Lung (tissue), 12 donors: ENCODE measurements around the gene MYO9A. TPM values are rescaled to one million over a fixed set of nuclear protein-coding genes. Genes with fewer than 3 reads are reported as not detected.

Experiments used
- ATAC-seq: fragments of 200-7000 bp; cut with Tn5 transposase; one replicate; pipeline ENCODE4 v1.9.1; 2020; ENCODE audit warnings: moderate number of reproducible peaks; ENCODE audit not compliant: insufficient read depth, low FRiP score
- DNase-seq, 3 donors: peaks; one replicate each; pipeline ENCODE4 v3.0.0-alpha.2; 2013 to 2017
- H3K27ac ChIP-seq, 2 donors: one replicate each; pipeline ENCODE4 v1.5.1; 2013; ENCODE audit warnings: mild to moderate bottlenecking in 2 of 2, moderate library complexity in 2 of 2, control low read depth in 1 of 2, inconsistent platforms in 1 of 2, low read depth in 1 of 2, low read length in 1 of 2
- H3K27me3 ChIP-seq, 3 donors: one replicate each; pipeline ENCODE4 v1.5.1; 2013; ENCODE audit warnings: low read length in 2 of 3; ENCODE audit not compliant: control insufficient read depth in 3 of 3, insufficient read depth in 3 of 3
- H3K36me3 ChIP-seq, 4 donors: one replicate each; pipeline ENCODE4 v1.5.1; 2013; ENCODE audit warnings: low read length in 4 of 4, mild to moderate bottlenecking in 1 of 4, moderate library complexity in 1 of 4; ENCODE audit not compliant: control insufficient read depth in 4 of 4, insufficient read depth in 4 of 4
- H3K4me1 ChIP-seq, 5 donors: one replicate each; pipeline ENCODE4 v1.5.1; 2013; ENCODE audit warnings: low read length in 5 of 5, mild to moderate bottlenecking in 2 of 5, moderate library complexity in 1 of 5; ENCODE audit not compliant: control insufficient read depth in 5 of 5, insufficient read depth in 5 of 5
- H3K4me3 ChIP-seq: one replicate; pipeline ENCODE4 v1.5.1; 2013; ENCODE audit warnings: mild to moderate bottlenecking, control low read depth, moderate library complexity
- H3K9ac ChIP-seq, 2 donors: one replicate each; pipeline ENCODE4 v1.5.1; 2013; ENCODE audit warnings: low read length in 2 of 2, control low read depth in 1 of 2; ENCODE audit not compliant: insufficient read depth in 1 of 2
- H3K9me3 ChIP-seq, 4 donors: one replicate each; pipeline ENCODE4 v1.5.1; 2013; ENCODE audit warnings: low read length in 3 of 4, mild to moderate bottlenecking in 1 of 4, moderate library complexity in 1 of 4; ENCODE audit not compliant: control insufficient read depth in 4 of 4, insufficient read depth in 3 of 4
- CTCF ChIP-seq: IDR thresholded peaks from 2 replicates; pipeline ENCODE4 v1.5.1; 2012; ENCODE audit warnings: mild to moderate bottlenecking; ENCODE audit errors: control extremely low read depth, extremely low read depth
- WGBS, 2 donors: extraction: QIAGEN DNeasy Blood & Tissue Kit; methylation state at CpG; one replicate each; pipeline ENCODE4 v1.1.7; 2013; 5-methylcytosine and 5-hydroxymethylcytosine counted together
- polyA plus RNA-seq, 2 donors: library from polyadenylated mRNA; stranded (reverse); fragments of 200-250 nt; gene quantifications; one replicate each; pipeline ENCODE4 v1.2.1, GENCODE V29; 2013
- total RNA-seq, 2 donors: library from RNA; depleted of rRNA in 1 of 2; stranded (reverse); fragments of >200 nt in 1 of 2; gene quantifications; one replicate each; pipeline ENCODE4 v1.2.1, GENCODE V29; 2014 to 2021
- donor health status: control.
- donor health status: control.
- donor health status: Bipolar disorder and iron deficiency.
- donor health status: healthy.
- donor health status: DM: yes; HTN: yes; CAD: no.

The MYO9A gene
- total and polyA plus RNA-seq, 4 donors, result 4.5 to 173 (median 34.4) TPM

- no peak for TF ChIP-seq CTCF
- H3K4me3 ChIP-seq, result no peak overlapping the region
- no peak for DNase-seq
- WGBS, 2 donors, result 79 to 84% methylated on average over 4 of the region's 4 CpGs
- no peak for ATAC-seq
- H3K27ac ChIP-seq, result no peak overlapping the region
- H3K36me3 ChIP-seq, result peaks cover 0 to 6% (median 0%) of the 10 kb centered on the region in 4 donors
- no peak overlapping the region for H3K9ac ChIP-seq
- H3K27me3 ChIP-seq, result no peaks in the 10 kb centered on the region
- no peaks in the 10 kb centered on the region for H3K9me3 ChIP-seq
- peaks cover 0 to 20% (median 10%) of the 10 kb centered on the region in 5 donors for H3K4me1 ChIP-seq
Observed at GRCh38 chr15:72136170-72137051, 18.5 kb upstream of the MYO9A start.

- TF ChIP-seq CTCF, result no peak
- DNase-seq (no peak), ATAC-seq (no peak)
- H3K9ac ChIP-seq, result no peak overlapping the region
- no peaks in the 10 kb centered on the region for H3K9me3 ChIP-seq
- 49 to 61% methylated on average over 2 of the region's 2 CpGs for WGBS, 2 donors
- no peak overlapping the region for H3K4me3 ChIP-seq
- peaks cover 0 to 6% (median 0%) of the 10 kb centered on the region in 4 donors for H3K36me3 ChIP-seq
- peaks cover 0 to 20% (median 8%) of the 10 kb centered on the region in 5 donors for H3K4me1 ChIP-seq
- no peaks in the 10 kb centered on the region for H3K27me3 ChIP-seq
- H3K27ac ChIP-seq, result no peak overlapping the region
Observed at GRCh38 chr15:72135719-72136118, 17.8 kb upstream of the MYO9A start.

- WGBS, 2 donors, result 71 to 94% methylated on average over 1 of the region's 1 CpG
- Histone ChIP-seq H3K4me3 (no peak overlapping the region), H3K36me3 (no peaks in the 10 kb centered on the region), H3K9me3 (no peaks in the 10 kb centered on the region), H3K27me3 (no peaks in the 10 kb centered on the region), H3K4me1 (peaks cover 0 to 20% (median 6%) of the 10 kb centered on the region in 5 donors), H3K9ac (no peak overlapping the region), H3K27ac (no peak overlapping the region)
- TF ChIP-seq CTCF, result no peak
- DNase-seq (no peak), ATAC-seq (no peak)
Observed at GRCh38 chr15:72133211-72133610, 15.3 kb upstream of the MYO9A start.
